H9 (cell line): ENCODE measurements around the gene DBN1. TPM values are rescaled to one million over a fixed set of nuclear protein-coding genes. Genes with fewer than 3 reads are reported as not detected.

Experiments used
- DNase-seq: peaks from one replicate; pipeline ENCODE4 v3.0.0-alpha.2; 2017
- H2AFZ ChIP-seq: one replicate; pipeline ENCODE4 v1.6.1; 2013; ENCODE audit warnings: mild to moderate bottlenecking, low read length, control low read depth, moderate library complexity
- H2AK5ac ChIP-seq: 2 replicates; pipeline ENCODE4 v1.6.1; 2013; ENCODE audit warnings: low read length, control low read depth, mixed read lengths; ENCODE audit not compliant: insufficient read length
- H2BK120ac ChIP-seq: one replicate; pipeline ENCODE4 v1.6.1; 2013; ENCODE audit warnings: low read depth, mild to moderate bottlenecking, low read length, control low read depth, inconsistent platforms; ENCODE audit not compliant: poor library complexity, severe bottlenecking
- H2BK12ac ChIP-seq: 2 replicates; pipeline ENCODE4 v1.6.1; 2013; ENCODE audit warnings: low read length, control low read depth, mixed read lengths, low read depth; ENCODE audit not compliant: insufficient read length
- H2BK15ac ChIP-seq: 2 replicates; pipeline ENCODE4 v1.6.1; 2013; ENCODE audit warnings: low read depth, low read length, control low read depth
- H2BK20ac ChIP-seq: one replicate; pipeline ENCODE4 v1.6.1; 2013; ENCODE audit warnings: low read depth, mild to moderate bottlenecking, low read length, control low read depth, inconsistent platforms; ENCODE audit not compliant: poor library complexity, severe bottlenecking
- H2BK5ac ChIP-seq: 2 replicates; pipeline ENCODE4 v1.6.1; 2013; ENCODE audit warnings: low read length, control low read depth, mixed read lengths; ENCODE audit not compliant: insufficient read length
- H3K14ac ChIP-seq: 2 replicates; pipeline ENCODE4 v1.6.1; 2013; ENCODE audit warnings: low read length, control low read depth; ENCODE audit not compliant: insufficient read depth
- H3K18ac ChIP-seq: 2 replicates; pipeline ENCODE4 v1.6.1; 2013; ENCODE audit warnings: low read depth, mild to moderate bottlenecking, mixed read lengths, low read length, control low read depth; ENCODE audit not compliant: insufficient read length
- H3K23ac ChIP-seq: 2 replicates; pipeline ENCODE4 v1.6.1; 2013; ENCODE audit warnings: low read length, control low read depth, mixed read lengths, low read depth; ENCODE audit not compliant: insufficient read length
- H3K23me2 ChIP-seq: 2 replicates; pipeline ENCODE4 v1.6.1; 2013; ENCODE audit warnings: low read depth, mild to moderate bottlenecking, mixed read lengths, low read length, control low read depth; ENCODE audit not compliant: insufficient read length, poor library complexity, severe bottlenecking
- H3K27ac ChIP-seq: 2 replicates; pipeline ENCODE4 v1.5.1; 2013; ENCODE audit warnings: low read length, control low read depth, mixed read lengths, low read depth; ENCODE audit not compliant: insufficient read length
- H3K27me3 ChIP-seq: 2 replicates; pipeline ENCODE4 v1.6.1; 2013; ENCODE audit warnings: low read length, control low read depth, inconsistent platforms; ENCODE audit not compliant: insufficient read depth
- H3K4ac ChIP-seq: 2 replicates; pipeline ENCODE4 v1.6.1; 2013; ENCODE audit warnings: low read depth, mild to moderate bottlenecking, control low read depth, inconsistent platforms, low read length, moderate library complexity
- H3K4me1 ChIP-seq: 2 replicates; pipeline ENCODE4 v1.6.1; 2013; ENCODE audit warnings: low read length, control low read depth, inconsistent platforms; ENCODE audit not compliant: insufficient read depth
- H3K4me2 ChIP-seq: 2 replicates; pipeline ENCODE4 v1.6.1; 2013; ENCODE audit warnings: low read length, control low read depth, mixed read lengths; ENCODE audit not compliant: insufficient read length, insufficient read depth
- H3K56ac ChIP-seq: 2 replicates; pipeline ENCODE4 v1.6.1; 2013; ENCODE audit warnings: low read depth, mild to moderate bottlenecking, mixed read lengths, low read length, control low read depth; ENCODE audit not compliant: insufficient read length
- H3K79me1 ChIP-seq: 2 replicates; pipeline ENCODE4 v1.6.1; 2013; ENCODE audit warnings: low read depth, mild to moderate bottlenecking, moderate library complexity, low read length, control low read depth, inconsistent platforms; ENCODE audit not compliant: insufficient read depth, poor library complexity, severe bottlenecking
- H3K79me2 ChIP-seq: 2 replicates; pipeline ENCODE4 v1.6.1; 2013; ENCODE audit warnings: low read length, control low read depth, inconsistent platforms; ENCODE audit not compliant: insufficient read depth
- H3K9ac ChIP-seq: 2 replicates; pipeline ENCODE4 v1.6.1; 2013; ENCODE audit warnings: low read length, control low read depth, mixed read lengths; ENCODE audit not compliant: insufficient read length; ENCODE audit errors: extremely low read depth
- H3K9me3 ChIP-seq: one replicate; pipeline ENCODE4 v1.6.1; 2013; ENCODE audit warnings: low read depth, low read length, inconsistent platforms; ENCODE audit not compliant: control insufficient read depth
- H3T11ph ChIP-seq: one replicate; pipeline ENCODE4 v1.6.1; 2013; ENCODE audit warnings: mild to moderate bottlenecking, low read length, control low read depth, inconsistent platforms
- H4K20me1 ChIP-seq: one replicate; pipeline ENCODE4 v1.6.1; 2013; ENCODE audit not compliant: control insufficient read depth, insufficient read length, insufficient read depth
- H4K5ac ChIP-seq: 2 replicates; pipeline ENCODE4 v1.6.1; 2013; ENCODE audit warnings: low read depth, mild to moderate bottlenecking, mixed read lengths, low read length, control low read depth; ENCODE audit not compliant: insufficient read length
- H4K8ac ChIP-seq: replicated peaks from 2 replicates; pipeline ENCODE4 v1.6.1; 2013; ENCODE audit warnings: low read length, control low read depth, mixed read lengths, low read depth; ENCODE audit not compliant: insufficient read length
- H4K91ac ChIP-seq: 2 replicates; pipeline ENCODE4 v1.6.1; 2013; ENCODE audit warnings: low read depth, mild to moderate bottlenecking, moderate library complexity, mixed read lengths, low read length, control low read depth; ENCODE audit not compliant: insufficient read length
- H3K27ac Mint-ChIP-seq, 3 experiments: 2 replicates in 2 of 3; 3 replicates in 1 of 3; pipeline ENCODE4 v1.8.0; 2020 to 2021; ENCODE audit warnings: mixed read lengths in 3 of 3, mild to moderate bottlenecking in 1 of 3, moderate library complexity in 1 of 3
- H3K27me3 Mint-ChIP-seq: 2 replicates; pipeline ENCODE4 v1.8.0; 2021; ENCODE audit warnings: low read depth, mild to moderate bottlenecking, moderate library complexity, mixed read lengths
- H3K36me3 Mint-ChIP-seq, 3 experiments: 2 replicates in 2 of 3; 3 replicates in 1 of 3; pipeline ENCODE4 v1.8.0; 2020 to 2021; ENCODE audit warnings: low read depth in 3 of 3, mixed read lengths in 3 of 3; ENCODE audit not compliant: insufficient read depth in 1 of 3
- H3K4me1 Mint-ChIP-seq, 2 experiments: 2 replicates each; pipeline ENCODE4 v1.8.0; 2020; ENCODE audit warnings: mixed read lengths in 2 of 2
- H3K4me3 Mint-ChIP-seq, 2 experiments: 2 replicates in 1 of 2; 3 replicates in 1 of 2; pipeline ENCODE4 v1.8.0; 2020 to 2021; ENCODE audit warnings: mild to moderate bottlenecking in 2 of 2, mixed read lengths in 2 of 2, moderate library complexity in 1 of 2
- H3K9me3 Mint-ChIP-seq, 2 experiments: 2 replicates in 1 of 2; 3 replicates in 1 of 2; pipeline ENCODE4 v1.8.0; 2020; ENCODE audit warnings: mild to moderate bottlenecking in 2 of 2, mixed read lengths in 2 of 2, moderate library complexity in 1 of 2
- WGBS: extraction: QIAGEN DNeasy Blood & Tissue Kit; methylation state at CpG from one replicate; pipeline ENCODE4 v1.1.7; 2013; ENCODE audit warnings: missing lambda C conversion rate, low lambda C conversion rate, mixed read lengths; ENCODE audit not compliant: insufficient read length; ENCODE audit errors: extremely low coverage; 5-methylcytosine and 5-hydroxymethylcytosine counted together
- total RNA-seq: library from RNA; stranded (reverse); gene quantifications from 2 replicates; pipeline ENCODE4 v1.2.1, GENCODE V29; 2021
- TF ChIP-seq, protein P1 (sequence below): fragments of 200-600 bp; sonication (generic); conservative IDR thresholded peaks from 3 replicates; pipeline ENCODE4 v1.8.0; 2021; ENCODE audit warnings: antibody characterized with exemption, mild to moderate bottlenecking

Gene DBN1
- total RNA-seq, 1 experiment from 2014 or later = 340 TPM

- Histone ChIP-seq H2AFZ (no peak overlapping the region), H3K56ac (no peak overlapping the region), H4K91ac (no peak overlapping the region), H3K23ac (no peak overlapping the region), H3K27me3 (no peaks in the 10 kb centered on the region; the same call in 1 of the 2 replicates), H4K5ac (no peak overlapping the region), H2BK5ac (no peak overlapping the region), H2BK20ac (no peak overlapping the region), H3K14ac (no peak overlapping the region), H3K27ac (no peak overlapping the region), H3K18ac (no peak overlapping the region), H4K8ac (no peak overlapping the region), H3K79me2 (no peaks in the 10 kb centered on the region), H2AK5ac (no peak overlapping the region), H4K20me1 (no peaks in the 10 kb centered on the region), H3K9me3 (no peaks in the 10 kb centered on the region), H3K4me1 (no peaks in the 10 kb centered on the region), H3K4me2 (no peak overlapping the region), H3K79me1 (no peaks in the 10 kb centered on the region), H3T11ph (no peak overlapping the region), H2BK120ac (no peak overlapping the region), H2BK12ac (no peak overlapping the region), H3K23me2 (no peaks in the 10 kb centered on the region), H3K9ac (no peak overlapping the region), H2BK15ac (no peak overlapping the region), H3K4ac (no peak overlapping the region)
- TF ChIP-seq, protein P1, sequence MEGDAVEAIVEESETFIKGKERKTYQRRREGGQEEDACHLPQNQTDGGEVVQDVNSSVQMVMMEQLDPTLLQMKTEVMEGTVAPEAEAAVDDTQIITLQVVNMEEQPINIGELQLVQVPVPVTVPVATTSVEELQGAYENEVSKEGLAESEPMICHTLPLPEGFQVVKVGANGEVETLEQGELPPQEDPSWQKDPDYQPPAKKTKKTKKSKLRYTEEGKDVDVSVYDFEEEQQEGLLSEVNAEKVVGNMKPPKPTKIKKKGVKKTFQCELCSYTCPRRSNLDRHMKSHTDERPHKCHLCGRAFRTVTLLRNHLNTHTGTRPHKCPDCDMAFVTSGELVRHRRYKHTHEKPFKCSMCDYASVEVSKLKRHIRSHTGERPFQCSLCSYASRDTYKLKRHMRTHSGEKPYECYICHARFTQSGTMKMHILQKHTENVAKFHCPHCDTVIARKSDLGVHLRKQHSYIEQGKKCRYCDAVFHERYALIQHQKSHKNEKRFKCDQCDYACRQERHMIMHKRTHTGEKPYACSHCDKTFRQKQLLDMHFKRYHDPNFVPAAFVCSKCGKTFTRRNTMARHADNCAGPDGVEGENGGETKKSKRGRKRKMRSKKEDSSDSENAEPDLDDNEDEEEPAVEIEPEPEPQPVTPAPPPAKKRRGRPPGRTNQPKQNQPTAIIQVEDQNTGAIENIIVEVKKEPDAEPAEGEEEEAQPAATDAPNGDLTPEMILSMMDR = no peak
- Mint-ChIP-seq H3K9me3 (no peaks in the 10 kb centered on the region; a peak in 1 of 5 replicates), H3K4me3 (no peak overlapping the region), H3K36me3 (no peaks in the 10 kb centered on the region), H3K27me3 (peaks cover 86% of the 10 kb centered on the region), H3K27ac (no peak overlapping the region; a peak in 1 of 7 replicates), H3K4me1 (peaks cover 0 to 2% of the 10 kb centered on the region in 2 experiments; a peak in 1 of 4 replicates)
- no CpG with 5 or more reads among the region's 3 CpGs for WGBS
- DNase-seq = no peak
Measured at GRCh38 chr5:177410575-177410974, 62.9 kb downstream of the DBN1 start.
